Motor neuron (in vitro differentiated cells): ENCODE results near the gene ARID3A. TPM values are rescaled to one million over a fixed set of nuclear protein-coding genes. Genes with fewer than 3 reads are reported as not detected.
"Not testable (repeated sequence)": the region's sequence is repeated elsewhere in the genome, so short reads cannot be mapped to it uniquely, and the experiment has no call there.

ENCODE experiments used
- ATAC-seq, 8 experiments: fragments of 200-7000 bp; cut with Tn5 transposase; replicated peaks in 6 of 8; 2 replicates each; pipeline ENCODE4 v1.8.0; 2021; ENCODE audit warnings: mild to moderate bottlenecking in 8 of 8, moderate library complexity in 8 of 8
- H3K27ac ChIP-seq, 2 donors: fragments of 250-450 bp; sonication (Bioruptor Pico); 2 replicates each; pipeline ENCODE4 v1.9.0; 2021; ENCODE audit warnings: antibody characterized with exemption in 2 of 2, mild to moderate bottlenecking in 2 of 2, moderate library complexity in 1 of 2
- H3K4me1 ChIP-seq, 2 donors: fragments of 250-450 bp; sonication (Bioruptor Pico); replicated peaks in 1 of 2; 2 replicates each; pipeline ENCODE4 v1.6.1; 2021; ENCODE audit warnings: antibody characterized with exemption in 2 of 2, mild to moderate bottlenecking in 2 of 2, moderate library complexity in 1 of 2
- H3K4me3 ChIP-seq, 5 donors: fragments of 250-450 bp; sonication (Bioruptor Pico); 2 replicates each; pipeline ENCODE4 v1.9.0; 2021; ENCODE audit warnings: antibody characterized with exemption in 5 of 5, mild to moderate bottlenecking in 5 of 5, moderate library complexity in 4 of 5
- WGBS, 10 experiments: fragments of 450-650 bp; shearing (Covaris generic); methylation state at CpG; one replicate each; pipeline ENCODE4 v1.0.0; 2022; 5-methylcytosine and 5-hydroxymethylcytosine counted together
- in situ Hi-C, 9 experiments: fragments of 400-800 bp; cut with MboI; loops; one replicate each; pipeline ENCODE4 v1.15.0; 2021; ENCODE audit warnings: low sequenced_read_pairs in 9 of 9, low pct_unique_long_range_greater_than_20kb in 2 of 9; ENCODE audit not compliant: unreplicated experiment in 9 of 9
- total RNA-seq, 8 experiments: library from RNA; unstranded; fragments of 300-600 nt; gene quantifications; 2 replicates each; pipeline versions ENCODE4 v1.2.3 to v1.2.4, GENCODE V29; 2022

The ARID3A gene
- total RNA-seq, 8 experiments from 2014 or later: 5.8 to 22.6 (median 10.3) TPM

- Histone ChIP-seq H3K4me1 (peaks cover 39 to 44% of the 10 kb centered on the region in 2 donors), H3K27ac (peak overlapping the region; percentile 1 to 54), H3K4me3 (peak overlapping the region in 3 of 5 donors; percentile 17 to 18 (median 17))
- in situ Hi-C loops: no loop called here
- 24 to 36% (median 25%) methylated on average over 5 to 9 of the region's 31 CpGs; no CpG with 5 or more reads in 7 of the 10 experiments for WGBS, 10 experiments
- peak in 4 of 8 experiments; percentile 0 to 15 (median 10) for ATAC-seq
These were observed 90.2 kb downstream of the ARID3A start for GRCh38 chr19:1015782-1016646.

DNA sequence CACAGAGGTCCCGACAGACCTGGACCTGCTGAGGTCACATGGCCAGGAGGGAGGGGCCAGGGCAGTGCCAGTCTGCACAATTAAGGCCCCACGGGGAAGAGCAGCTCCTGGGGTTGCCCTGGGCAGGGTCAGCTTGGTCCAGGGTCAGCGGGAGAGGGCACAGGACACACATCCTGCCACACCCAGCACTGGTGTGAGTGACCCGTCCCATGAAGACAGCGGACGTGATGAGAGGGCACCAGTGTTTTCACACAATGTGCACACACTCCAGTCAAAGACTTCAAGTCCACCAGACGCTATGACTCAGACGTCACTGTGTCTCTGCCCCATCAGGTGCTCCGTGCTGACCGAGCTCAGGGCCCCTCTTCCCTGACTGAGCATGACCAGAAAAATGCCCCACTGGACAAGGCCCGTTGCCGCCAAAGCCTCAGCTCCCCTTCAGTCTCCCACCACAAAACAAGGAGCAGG, 90.8 kb downstream of the ARID3A start:
- peak overlapping the region in 2 of 5 donors; percentile 17 for H3K4me3 ChIP-seq
- peak in 7 of 8 experiments; percentile 14 to 64 (median 44) for ATAC-seq
- in situ Hi-C loops: no loop called here
- H3K4me1 ChIP-seq: peaks cover 39 to 44% of the 10 kb centered on the region in 2 donors
- peak overlapping the region; percentile 2 to 54 for H3K27ac ChIP-seq
- 17 to 53% (median 33%) methylated on average over 1 to 6 of the region's 12 CpGs; no CpG with 5 or more reads in 7 of the 10 experiments for WGBS, 10 experiments

GRCh38 chr19:1017115-1017905, 91.5 kb downstream of the ARID3A start:
- ATAC-seq: peak in 7 of 8 experiments; percentile 4 to 46 (median 16)
- peak overlapping the region in 2 of 5 donors; percentile 17 for H3K4me3 ChIP-seq
- peaks cover 39 to 44% of the 10 kb centered on the region in 2 donors for H3K4me1 ChIP-seq
- 0 to 80% (median 35%) methylated on average over 1 to 7 of the region's 24 CpGs; no CpG with 5 or more reads in 4 of the 10 experiments for WGBS, 10 experiments
- in situ Hi-C loops: no loop called here
- peak overlapping the region; percentile 2 to 54 for H3K27ac ChIP-seq

DNA sequence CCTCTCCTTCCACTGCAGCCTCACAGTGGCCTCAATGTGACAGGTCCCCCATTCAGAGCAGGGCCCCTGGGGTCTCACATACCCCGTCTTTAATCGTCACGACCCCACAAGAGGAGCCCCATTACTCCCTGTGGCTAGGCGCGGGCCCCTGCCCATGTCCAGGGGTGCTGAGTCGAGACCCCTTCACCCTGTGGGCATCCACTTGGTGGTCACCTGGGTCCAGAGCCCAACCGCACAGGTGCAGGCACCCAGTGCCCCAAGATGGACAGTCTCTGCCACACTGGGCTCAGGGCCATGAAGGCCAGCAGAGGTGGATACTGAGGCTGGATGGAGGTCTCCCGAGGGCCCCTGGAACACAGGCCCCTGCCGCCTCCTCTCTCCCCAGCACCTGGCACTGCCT, 92.1 kb downstream of the ARID3A start:
- in situ Hi-C loops: no loop called here
- no CpG with 5 or more reads among the region's 9 CpGs for WGBS, 10 experiments
- Histone ChIP-seq H3K27ac (no peak overlapping the region), H3K4me1 (peaks cover 39 to 44% of the 10 kb centered on the region in 2 donors), H3K4me3 (no peak overlapping the region)
- no peak for ATAC-seq

DNA sequence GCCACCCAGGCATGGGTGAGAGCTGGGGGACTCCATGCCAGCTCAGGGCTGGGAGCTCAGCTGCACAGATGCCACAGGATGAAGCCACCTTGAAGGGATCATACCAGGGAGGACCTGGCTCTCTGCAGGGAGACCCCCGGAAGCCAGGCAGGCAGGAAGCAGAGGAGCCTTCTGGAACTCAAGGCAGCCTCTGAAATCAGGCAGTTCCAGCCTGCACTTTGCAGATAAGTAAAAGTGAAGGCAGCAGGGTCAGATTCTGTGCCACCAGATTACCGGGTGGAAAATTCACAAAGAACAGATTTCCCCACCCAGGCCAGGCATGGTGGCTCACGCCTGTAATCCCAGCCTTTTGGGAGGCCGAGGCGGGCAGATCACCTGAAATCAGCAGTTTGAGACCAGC, 92.6 kb downstream of the ARID3A start:
- Histone ChIP-seq H3K27ac (no peak overlapping the region), H3K4me1 (peaks cover 39 to 44% of the 10 kb centered on the region in 2 donors), H3K4me3 (no peak overlapping the region)
- no peak for ATAC-seq
- in situ Hi-C loops: no loop called here
- 80 to 100% (median 86%) methylated on average over 2 of the region's 5 CpGs; no CpG with 5 or more reads in 6 of the 10 experiments for WGBS, 10 experiments

DNA sequence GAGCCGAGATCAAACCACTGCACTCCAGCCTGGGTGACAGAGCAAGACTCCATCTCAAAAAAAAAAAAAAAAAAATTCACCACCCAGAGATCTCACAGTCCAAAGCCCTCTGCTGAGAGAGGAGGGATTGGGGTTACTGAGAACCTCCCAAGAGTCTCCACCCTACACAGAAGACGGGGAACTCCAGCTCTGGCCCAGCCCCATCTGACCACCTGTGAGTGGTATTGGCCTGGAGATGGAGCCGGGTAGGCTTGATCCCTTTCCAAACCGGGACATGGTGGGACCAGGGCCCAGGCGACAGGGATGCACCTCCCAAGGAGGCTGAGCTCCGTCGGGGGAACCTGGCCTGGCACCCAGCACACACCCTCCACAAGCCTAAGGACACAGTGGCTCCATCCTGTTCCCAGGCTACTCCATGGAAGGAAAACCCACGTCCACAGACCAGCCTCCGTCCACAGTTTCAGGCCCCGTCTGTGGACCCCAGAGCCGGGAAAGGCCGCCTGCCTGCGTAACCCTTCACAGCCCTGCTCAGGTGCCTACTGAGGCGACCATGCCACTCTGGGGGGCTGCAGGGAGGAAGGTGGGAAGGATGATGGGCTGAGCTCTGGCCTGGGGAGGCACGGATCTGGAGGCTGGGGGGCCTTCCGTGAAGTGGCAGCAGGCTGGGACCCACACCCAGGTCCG, 93.2 kb downstream of the ARID3A start:
- no peak overlapping the region for H3K27ac ChIP-seq
- peak overlapping the region in 2 of 5 donors; percentile 66 to 95 for H3K4me3 ChIP-seq
- ATAC-seq: no peak
- in situ Hi-C loops: no loop called here
- WGBS, 10 experiments: 10 to 70% (median 50%) methylated on average over 1 to 7 of the region's 17 CpGs; no CpG with 5 or more reads in 7 of the 10 experiments
- peaks cover 39 to 44% of the 10 kb centered on the region in 2 donors for H3K4me1 ChIP-seq

- peak overlapping the region; percentile 66 to 95 (median 87) for H3K4me3 ChIP-seq
- ATAC-seq: no peak
- WGBS, 10 experiments: 20% methylated on average over 1 of the region's 18 CpGs; no CpG with 5 or more reads in 8 of the 10 experiments
- in situ Hi-C loops: no loop called here
- H3K4me1 ChIP-seq: peaks cover 39 to 44% of the 10 kb centered on the region in 2 donors
- no peak overlapping the region for H3K27ac ChIP-seq
These were observed 93.8 kb downstream of the ARID3A start for GRCh38 chr19:1019616-1019961.

DNA sequence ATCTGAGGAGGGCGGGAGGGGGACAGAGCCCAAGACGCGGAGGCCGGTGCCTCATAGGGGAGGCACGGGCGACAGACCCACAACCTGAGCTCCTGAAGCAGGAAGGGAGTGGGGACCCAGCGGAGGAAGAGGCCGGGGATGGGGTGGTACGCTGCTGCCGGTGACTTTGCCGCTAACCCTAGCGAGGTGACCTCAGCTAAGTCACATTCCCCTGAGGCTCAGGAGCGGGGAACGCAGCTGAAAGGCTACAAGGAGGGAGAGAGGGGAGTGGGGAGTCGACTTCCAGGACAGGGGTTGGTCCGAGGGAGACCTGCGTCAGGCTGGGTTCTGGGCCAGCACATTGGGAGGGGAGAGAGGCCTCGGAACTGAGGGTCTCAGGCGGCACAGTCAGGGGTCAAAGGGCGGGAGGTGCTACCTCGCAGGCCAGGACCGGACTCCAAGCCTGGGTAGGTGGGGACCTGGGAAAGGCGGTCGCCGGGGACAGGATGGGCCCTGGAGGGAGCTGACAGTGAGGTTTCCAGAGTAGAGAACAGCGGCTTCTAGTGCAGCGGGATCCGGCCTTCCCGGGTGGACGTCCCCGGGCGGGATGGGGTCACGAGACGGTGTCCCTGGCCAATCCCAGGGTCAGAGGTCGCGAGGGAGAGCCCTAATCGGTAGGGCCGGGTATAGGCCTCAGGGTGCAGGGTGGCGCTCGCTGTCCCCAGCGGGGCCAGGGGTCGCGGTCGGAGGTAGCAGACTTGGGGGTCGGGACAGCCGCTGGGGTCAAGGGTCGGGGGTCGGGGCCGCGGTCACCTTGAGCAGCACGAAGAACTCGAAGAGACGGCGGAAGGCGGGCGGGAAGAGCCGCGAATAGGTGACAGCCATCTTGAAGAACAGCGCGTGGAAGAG, 94.4 kb downstream of the ARID3A start:
- peak in 1 of 8 experiments; percentile 1 for ATAC-seq
- peak overlapping the region; percentile 95 to 97 for H3K27ac ChIP-seq
- 0% methylated on average over 2 to 8 of the region's 60 CpGs; no CpG with 5 or more reads in 7 of the 10 experiments for WGBS, 10 experiments
- in situ Hi-C loops: no loop called here
- H3K4me3 ChIP-seq: peak overlapping the region; percentile 66 to 95 (median 87)
- peaks cover 38 to 41% of the 10 kb centered on the region in 2 donors for H3K4me1 ChIP-seq

DNA sequence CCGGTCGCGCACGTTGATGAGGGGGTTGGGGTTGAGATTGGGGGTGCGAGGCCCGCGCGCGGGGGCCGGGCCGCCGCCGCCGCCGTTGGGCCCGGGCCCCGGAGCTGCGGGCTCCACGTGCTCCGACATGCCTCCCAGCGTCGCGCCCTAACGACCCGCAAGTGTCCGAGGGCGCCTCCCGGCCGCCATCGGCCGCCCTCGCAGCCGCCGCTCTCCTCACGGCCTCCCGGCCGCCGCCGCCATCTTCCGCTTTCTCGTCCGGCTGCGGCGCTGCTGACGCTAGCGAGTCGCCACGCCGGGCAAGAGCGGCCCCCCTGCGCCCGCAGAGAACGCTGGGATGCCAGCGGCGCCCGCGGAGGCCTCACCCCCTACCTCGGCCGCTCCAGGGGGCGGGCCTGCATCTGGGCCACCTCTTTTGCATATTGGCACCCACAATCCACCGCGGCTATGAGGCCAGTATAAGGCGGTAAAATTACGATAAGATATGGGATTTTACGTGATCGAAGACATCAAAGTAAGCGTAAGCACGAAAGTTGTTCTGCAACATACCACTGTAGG, 95.1 kb downstream of the ARID3A start, which contains the start of gene TMEM259:
Gene TMEM259, minus strand, starts transcription at position 256 of the 558 bp plus-strand sequence. Its CDS starts 127 bp downstream, at position 129.
- WGBS, 10 experiments: 0 to 2% (median 0%) methylated on average over 2 to 10 of the region's 68 CpGs; no CpG with 5 or more reads in 3 of the 10 experiments

DNA sequence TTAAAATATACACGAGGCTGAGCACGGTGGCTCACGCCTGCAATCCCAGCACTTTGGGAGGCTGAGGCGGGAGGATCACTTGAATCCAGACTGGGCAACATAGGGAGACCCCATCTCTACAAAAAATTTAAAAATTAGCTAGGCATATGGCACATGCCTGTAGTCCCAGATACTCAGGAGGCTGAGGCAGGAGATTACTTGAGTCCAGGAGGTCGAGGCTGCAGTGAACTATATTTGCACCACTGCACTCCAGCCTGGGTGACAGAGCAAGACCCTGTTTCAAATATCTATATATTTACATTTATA, 98.0 kb downstream of the ARID3A start:
- H3K4me3 ChIP-seq, in situ Hi-C loops, H3K27ac ChIP-seq, ATAC-seq: not testable (repeated sequence)
- H3K4me1 ChIP-seq: peaks cover 10 to 16% of the 10 kb centered on the region in 2 donors
- WGBS, 10 experiments: 28 to 100% (median 94%) methylated on average over 1 to 5 of the region's 5 CpGs; no CpG with 5 or more reads in 1 of the 10 experiments

More for the DNA sequence above, 95.1 kb downstream of the ARID3A start, which contains the start of gene TMEM259:
- H3K4me3 ChIP-seq: peak within 1 kb of the TSS; percentile 66 to 95 (median 87)
- H3K4me1 ChIP-seq: peaks cover 30 to 34% of the 10 kb centered on the region in 2 donors
- H3K27ac ChIP-seq: peak within 1 kb of the TSS; percentile 95 to 97
- in situ Hi-C loops: no loop called here
- peak; percentile 62 to 87 (median 71) for ATAC-seq

DNA sequence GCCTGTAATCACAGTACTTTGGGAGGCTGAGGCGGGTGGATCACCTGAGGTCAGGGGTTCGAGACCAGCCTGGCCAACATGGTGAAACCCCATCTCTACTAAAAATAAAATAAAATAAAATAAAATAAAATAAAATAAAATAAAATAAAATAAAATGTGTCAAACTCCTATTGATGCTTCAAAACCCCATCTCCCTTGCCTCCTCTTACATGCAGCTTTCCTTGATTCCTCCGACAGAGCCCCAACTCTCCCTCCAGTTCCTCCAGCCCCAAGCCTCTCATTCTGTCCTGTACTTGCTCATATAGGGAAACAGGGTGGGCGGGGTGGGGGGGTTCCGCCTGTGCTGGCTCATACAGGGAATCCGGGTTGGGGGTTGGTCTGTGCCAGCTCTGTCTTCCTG, 99.2 kb downstream of the ARID3A start:
- H3K4me1 ChIP-seq, H3K4me3 ChIP-seq, ATAC-seq, in situ Hi-C loops, H3K27ac ChIP-seq: not testable (repeated sequence)
- WGBS, 10 experiments: 66 to 100% (median 100%) methylated on average over 1 to 5 of the region's 6 CpGs; no CpG with 5 or more reads in 4 of the 10 experiments
